Neural crest cell (in vitro differentiated cells): ENCODE results near the gene CDK9. TPM values are rescaled to one million over a fixed set of nuclear protein-coding genes. Genes with fewer than 3 reads are reported as not detected.

Source experiments
- DNase-seq: peaks from one replicate; pipeline ENCODE4 v3.0.0; 2021; ENCODE audit warnings: low read depth, mixed read lengths, low spot score
- H3K27ac Mint-ChIP-seq: one replicate; pipeline ENCODE4 v1.8.0; 2021; ENCODE audit warnings: mild to moderate bottlenecking, mixed read lengths; ENCODE audit not compliant: unreplicated experiment
- H3K27me3 Mint-ChIP-seq: 2 replicates; pipeline ENCODE4 v1.8.0; 2021; ENCODE audit warnings: low read depth, mild to moderate bottlenecking, mixed read lengths
- H3K36me3 Mint-ChIP-seq: 2 replicates; pipeline ENCODE4 v1.8.0; 2021; ENCODE audit warnings: low read depth, mild to moderate bottlenecking, mixed read lengths
- H3K4me1 Mint-ChIP-seq: 2 replicates; pipeline ENCODE4 v1.8.0; 2021; ENCODE audit warnings: mixed read lengths
- H3K4me3 Mint-ChIP-seq: one replicate; pipeline ENCODE4 v1.8.0; 2021; ENCODE audit warnings: mild to moderate bottlenecking, mixed read lengths
- H3K9me3 Mint-ChIP-seq: 2 replicates; pipeline ENCODE4 v1.8.0; 2021; ENCODE audit warnings: mixed read lengths
- total RNA-seq: library from RNA; stranded (reverse); gene quantifications from 2 replicates; pipeline ENCODE4 v1.2.1, GENCODE V29; 2021
- TF ChIP-seq, protein P1 (sequence below): fragments of 200-600 bp; sonication (generic); conservative IDR thresholded peaks from 2 replicates; pipeline ENCODE4 v1.5.0; 2021; ENCODE audit warnings: antibody characterized with exemption, mild to moderate bottlenecking

Gene CDK9
- total RNA-seq, 1 donor from 2014 or later, result 84.8 TPM

GRCh38 chr9:127805620-127806019, 19.8 kb downstream of the CDK9 start:
- Mint-ChIP-seq H3K4me3 (peak overlapping the region; percentile 17), H3K27ac (no peak overlapping the region), H3K27me3 (no peaks in the 10 kb centered on the region), H3K36me3 (peaks cover 5% of the 10 kb centered on the region), H3K9me3 (no peaks in the 10 kb centered on the region), H3K4me1 (peaks cover 12% of the 10 kb centered on the region)
- DNase-seq, result peak; percentile 48
- TF ChIP-seq, protein P1, sequence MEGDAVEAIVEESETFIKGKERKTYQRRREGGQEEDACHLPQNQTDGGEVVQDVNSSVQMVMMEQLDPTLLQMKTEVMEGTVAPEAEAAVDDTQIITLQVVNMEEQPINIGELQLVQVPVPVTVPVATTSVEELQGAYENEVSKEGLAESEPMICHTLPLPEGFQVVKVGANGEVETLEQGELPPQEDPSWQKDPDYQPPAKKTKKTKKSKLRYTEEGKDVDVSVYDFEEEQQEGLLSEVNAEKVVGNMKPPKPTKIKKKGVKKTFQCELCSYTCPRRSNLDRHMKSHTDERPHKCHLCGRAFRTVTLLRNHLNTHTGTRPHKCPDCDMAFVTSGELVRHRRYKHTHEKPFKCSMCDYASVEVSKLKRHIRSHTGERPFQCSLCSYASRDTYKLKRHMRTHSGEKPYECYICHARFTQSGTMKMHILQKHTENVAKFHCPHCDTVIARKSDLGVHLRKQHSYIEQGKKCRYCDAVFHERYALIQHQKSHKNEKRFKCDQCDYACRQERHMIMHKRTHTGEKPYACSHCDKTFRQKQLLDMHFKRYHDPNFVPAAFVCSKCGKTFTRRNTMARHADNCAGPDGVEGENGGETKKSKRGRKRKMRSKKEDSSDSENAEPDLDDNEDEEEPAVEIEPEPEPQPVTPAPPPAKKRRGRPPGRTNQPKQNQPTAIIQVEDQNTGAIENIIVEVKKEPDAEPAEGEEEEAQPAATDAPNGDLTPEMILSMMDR, result peak; percentile 50

GRCh38 chr9:127806871-127807270, 21.0 kb downstream of the CDK9 start:
- Mint-ChIP-seq H3K4me1 (peaks cover 11% of the 10 kb centered on the region), H3K36me3 (peaks cover 5% of the 10 kb centered on the region), H3K9me3 (no peaks in the 10 kb centered on the region), H3K27ac (no peak overlapping the region), H3K27me3 (no peaks in the 10 kb centered on the region), H3K4me3 (peak overlapping the region; percentile 54)
- DNase-seq, result no peak
- TF ChIP-seq, protein P1, result no peak

- Mint-ChIP-seq H3K4me3 (peak overlapping the region; percentile 41), H3K4me1 (peaks cover 1% of the 10 kb centered on the region), H3K27me3 (no peaks in the 10 kb centered on the region), H3K36me3 (peaks cover 5% of the 10 kb centered on the region), H3K27ac (no peak overlapping the region), H3K9me3 (no peaks in the 10 kb centered on the region)
- TF ChIP-seq, protein P1, result no peak
- no peak for DNase-seq
Measured at GRCh38 chr9:127808347-127809001, 22.6 kb downstream of the CDK9 start.

GRCh38 chr9:127809002-127809539, 23.2 kb downstream of the CDK9 start:
- Mint-ChIP-seq H3K9me3 (no peaks in the 10 kb centered on the region), H3K27ac (no peak overlapping the region), H3K4me1 (peaks cover 7% of the 10 kb centered on the region), H3K36me3 (peaks cover 5% of the 10 kb centered on the region), H3K4me3 (peak overlapping the region; percentile 41), H3K27me3 (no peaks in the 10 kb centered on the region)
- no peak for DNase-seq
- TF ChIP-seq, protein P1, result no peak

DNA sequence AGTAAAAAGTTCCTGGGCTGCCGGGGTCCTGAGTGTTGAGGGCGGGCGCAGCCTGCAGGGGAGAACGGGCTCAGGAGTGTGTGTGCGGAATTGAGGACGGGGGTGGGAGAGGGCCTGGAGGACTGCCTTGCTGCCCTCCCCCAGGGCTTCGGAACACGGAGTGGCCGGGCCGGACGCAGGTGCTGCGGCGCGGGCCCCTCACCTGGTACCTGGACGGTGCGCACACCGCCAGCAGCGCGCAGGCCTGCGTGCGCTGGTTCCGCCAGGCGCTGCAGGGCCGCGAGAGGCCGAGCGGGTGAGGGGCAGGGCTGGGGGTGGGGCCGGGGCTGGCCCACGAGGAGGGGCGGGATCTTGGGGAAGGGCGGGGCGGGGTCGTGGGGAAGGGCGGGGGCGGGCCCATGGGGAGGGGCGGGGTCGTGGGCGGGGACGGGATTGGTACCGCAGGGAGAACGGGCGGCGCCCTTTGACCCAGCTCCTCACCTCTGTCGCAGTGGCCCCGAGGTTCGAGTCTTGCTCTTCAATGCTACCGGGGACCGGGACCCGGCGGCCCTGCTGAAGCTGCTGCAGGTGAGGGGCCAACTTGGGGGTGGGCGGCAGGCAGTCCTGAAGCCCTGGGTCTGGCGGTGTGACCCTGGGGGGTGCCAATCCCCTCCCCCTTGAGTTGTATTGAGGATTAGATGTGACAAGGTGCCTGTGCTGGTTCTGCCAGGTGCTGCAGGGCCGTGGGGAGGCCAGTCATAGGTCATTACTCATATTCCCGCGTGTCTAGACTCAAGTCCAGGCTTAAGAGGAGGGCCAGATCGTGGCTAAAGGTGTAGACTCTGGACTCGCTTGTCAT, 23.9 kb downstream of the CDK9 start:
- Mint-ChIP-seq H3K4me3 (peak overlapping the region; percentile 41), H3K36me3 (peaks cover 5% of the 10 kb centered on the region), H3K9me3 (no peaks in the 10 kb centered on the region), H3K27ac (no peak overlapping the region), H3K27me3 (no peaks in the 10 kb centered on the region), H3K4me1 (peaks cover 9% of the 10 kb centered on the region)
- TF ChIP-seq, protein P1, result no peak
- peak; percentile 29 for DNase-seq
